Measurements from ENCODE around the gene IPO8.

GRCh38 chr12:30580344-30580743, 115.3 kb downstream of the IPO8 start:
- TF ChIP-seq POLR2AphosphoS5 (IDR thresholded peaks at IDR 0.05; ENCODE audit: borderline replicate concordance, low read depth, low read length) (no peak), EZH2 (IDR thresholded peaks at IDR 0.05) (no peak), FOXP2 (optimal IDR thresholded peaks at IDR 0.05; ENCODE audit: control extremely low read depth, extremely low read length, insufficient read depth) (no peak)
